K562 (cell line): ENCODE data around the gene GCNA. TPM values are rescaled to one million over a fixed set of nuclear protein-coding genes. Genes with fewer than 3 reads are reported as not detected.
"Not testable (repeated sequence)": the region's sequence is repeated elsewhere in the genome, so short reads cannot be mapped to it uniquely, and the experiment has no call there.

Experiments
- ATAC-seq: fragments of 200-7000 bp; cut with Tn5 transposase; 3 replicates; pipeline ENCODE4 v1.9.1; 2020; ENCODE audit warnings: moderate library complexity
- BruUV-seq: library from RNA; stranded (reverse); fragments of 400-500 nt; replicated peaks from 2 replicates; lab custom pipeline; 2021; lab: Mats Ljungman, UMichigan
- CTCF ChIA-PET: fragments of 300-600 bp; formaldehyde crosslinking; extraction: SDS; loops from one replicate; lab custom pipeline; 2021; ENCODE audit warnings: low intra/inter-chr PET ratio; lab: Yijun Ruan, JAX
- POLR2A ChIA-PET: fragments of 300-600, 350-650 bp; sonication (Branson Sonifier 250); formaldehyde crosslinking; extraction: SDS; loops from one replicate; lab custom pipeline; 2021; ENCODE audit warnings: antibody characterized with exemption, inconsistent platforms; lab: Yijun Ruan, JAX
- DNase-seq, 4 experiments: peaks; one replicate each; pipeline versions ENCODE4 v3.0.0 to v3.0.0-alpha.2; 2011 to 2018; ENCODE audit warnings: low spot score in 3 of 4, mixed read lengths in 3 of 4; ENCODE audit errors: extremely low read depth in 1 of 4
- FAIRE-seq: peaks from 2 replicates; lab custom pipeline; 2011; peaks lifted over from hg19 to GRCh38; lab: Jason Lieb, UNC
- H2AFZ ChIP-seq: 2 replicates; pipeline ENCODE4 v1.6.0; 2011; ENCODE audit warnings: low read depth, low read length, control low read depth, inconsistent platforms
- H3K27ac ChIP-seq: fragments of 200-600 bp; 3 replicates; pipeline ENCODE4 v1.8.0; 2011; ENCODE audit warnings: low read depth, mild to moderate bottlenecking, control low read depth, inconsistent platforms, low read length, moderate library complexity, mixed read lengths; ENCODE audit errors: extremely low read depth
- H3K27me3 ChIP-seq, 2 experiments: fragments of 300-600 bp in 1 of 2; 2 replicates in 1 of 2; 3 replicates in 1 of 2; pipeline versions ENCODE4 v1.6.0 to v1.8.0; 2011; ENCODE audit warnings: inconsistent platforms in 2 of 2, low read length in 2 of 2, mild to moderate bottlenecking in 1 of 2, mixed read lengths in 1 of 2, moderate library complexity in 1 of 2; ENCODE audit not compliant: control insufficient read depth in 2 of 2, insufficient read depth in 2 of 2
- H3K36me3 ChIP-seq: fragments of 300-600 bp; 3 replicates; pipeline ENCODE4 v1.8.0; 2011; ENCODE audit warnings: mild to moderate bottlenecking, low read length, inconsistent platforms; ENCODE audit not compliant: control insufficient read depth, insufficient read depth
- H3K4me1 ChIP-seq, 2 experiments: fragments of 200-600 bp in 1 of 2; replicated peaks in 1 of 2; 2 replicates in 1 of 2; 3 replicates in 1 of 2; pipeline versions ENCODE4 v1.5.1 to v1.8.0; 2011; ENCODE audit warnings: inconsistent platforms in 2 of 2, low read length in 2 of 2, mild to moderate bottlenecking in 1 of 2, mixed read lengths in 1 of 2, moderate library complexity in 1 of 2; ENCODE audit not compliant: control insufficient read depth in 2 of 2, insufficient read depth in 2 of 2
- H3K4me2 ChIP-seq: 2 replicates; pipeline ENCODE4 v1.6.1; 2011; ENCODE audit warnings: low read length, control low read depth, inconsistent platforms, mixed read lengths; ENCODE audit not compliant: insufficient read depth
- H3K4me3 ChIP-seq: fragments of 200-600 bp; sonication (generic), shearing (Covaris generic); 2 replicates; pipeline ENCODE4 v1.5.1; 2016; ENCODE audit warnings: control low read depth, inconsistent platforms
- H3K79me2 ChIP-seq: fragments of 200-600 bp; 3 replicates; pipeline ENCODE4 v1.8.0; 2011; ENCODE audit warnings: low read length, inconsistent platforms; ENCODE audit not compliant: control insufficient read depth, insufficient read depth
- H3K9ac ChIP-seq, 2 experiments: 2 replicates each; pipeline versions ENCODE4 v1.6.0 to v1.6.1; 2011; ENCODE audit warnings: low read depth in 2 of 2, low read length in 2 of 2, control low read depth in 1 of 2, inconsistent platforms in 1 of 2, mild to moderate bottlenecking in 1 of 2, mixed read lengths in 1 of 2; ENCODE audit not compliant: insufficient read depth in 1 of 2
- H3K9me1 ChIP-seq: one replicate; pipeline ENCODE4 v1.6.0; 2011; ENCODE audit warnings: inconsistent platforms, mild to moderate bottlenecking, low read length, moderate library complexity; ENCODE audit not compliant: control insufficient read depth, insufficient read depth
- H3K9me3 ChIP-seq: replicated peaks from 2 replicates; pipeline ENCODE4 v1.5.1; 2011; ENCODE audit warnings: low read depth, low read length, inconsistent platforms; ENCODE audit not compliant: control insufficient read depth, insufficient read depth
- H4K20me1 ChIP-seq: replicated peaks from 2 replicates; pipeline ENCODE4 v1.6.1; 2011; ENCODE audit warnings: low read length, inconsistent platforms, mixed read lengths; ENCODE audit not compliant: control insufficient read depth, insufficient read depth
- C11orf30 ChIP-seq: fragments of 450-650 bp; IDR thresholded peaks from 2 replicates; pipeline ENCODE4 v1.6.1; 2016; ENCODE audit warnings: low read depth, mild to moderate bottlenecking
- MAFF ChIP-seq: IDR thresholded peaks from 2 replicates; pipeline ENCODE4 v1.6.1; 2012; ENCODE audit warnings: low read length, improper control_type of control experiment
- MAFG ChIP-seq: fragments of 450-650 bp; conservative IDR thresholded peaks from 2 replicates; pipeline ENCODE4 v1.6.1; 2016; ENCODE audit warnings: missing genetic modification characterization, missing compliant biosample characterization
- MAFK ChIP-seq: IDR thresholded peaks from 2 replicates; pipeline ENCODE4 v1.6.1; 2011; ENCODE audit warnings: low read length, improper control_type of control experiment
- NFIC ChIP-seq: fragments of 450-650 bp; IDR thresholded peaks from 2 replicates; pipeline ENCODE4 v1.6.1; 2017; ENCODE audit warnings: mild to moderate bottlenecking, inconsistent platforms
- TEAD2 ChIP-seq: fragments of 450-650 bp; IDR thresholded peaks from 2 replicates; pipeline ENCODE4 v1.6.1; 2016; ENCODE audit warnings: missing genetic modification characterization, control low read depth, missing compliant biosample characterization
- TEAD4 ChIP-seq, 2 experiments: sonication (generic) in 1 of 2; formaldehyde crosslinking in 1 of 2; IDR thresholded peaks; 2 replicates each; pipeline versions ENCODE4 v1.6.1 to v1.8.0; 2012 to 2022; ENCODE audit warnings: borderline replicate concordance in 1 of 2, inconsistent platforms in 1 of 2, low read length in 1 of 2, mild to moderate bottlenecking in 1 of 2, missing genetic modification reagents in 1 of 2
- ZNF316 ChIP-seq: fragments of 450-650 bp; IDR thresholded peaks from 2 replicates; pipeline ENCODE4 v1.6.1; 2016
- WGBS: fragments of 100-300 bp; shearing (Covaris generic); methylation state at CpG from one replicate; pipeline ENCODE4 v1.1.6; 2016; ENCODE audit warnings: low coverage, mixed read lengths; ENCODE audit not compliant: insufficient coverage; ENCODE audit errors: missing lambda C conversion rate; 5-methylcytosine and 5-hydroxymethylcytosine counted together
- in situ Hi-C: fragments of 300-500 bp; cut with MboI; formaldehyde crosslinking; loops from 4 replicates; pipeline ENCODE4 v1.15.0; 2018; ENCODE audit warnings: inconsistent platforms, mixed read lengths
- intact Hi-C: fragments of 100-400 bp; cut with micrococcal nuclease; formaldehyde crosslinking; loops from 2 replicates; pipeline ENCODE4 v1.14.2; 2022
- polyA plus RNA-seq, 8 experiments: library from polyadenylated mRNA; depleted of rRNA in 4 of 8; stranded (reverse) in 5 of 8; unstranded in 3 of 8; fragments of >200 nt; fragmentation: Nextera tagmentation in 2 of 8; fragmentation: Illumina TruSeq in 1 of 8; extraction: Ambion mirVana in 2 of 8; extraction: Trizol in 1 of 8; gene quantifications; 2 replicates each; pipeline versions ENCODE4 v1.2.1 to v1.2.3, GENCODE V29; 2011 to 2014; ENCODE audit warnings: inconsistent platforms in 1 of 8, missing spikeins in 1 of 8
- total RNA-seq, 7 experiments: library from RNA; depleted of rRNA in 6 of 7; stranded (reverse); fragments of >200 nt in 6 of 7; fragmentation: Illumina TruSeq in 2 of 7; extraction: Trizol in 2 of 7; gene quantifications; 2 replicates each; pipeline versions ENCODE4 v1.2.1 to v1.2.3, GENCODE V29; 2011 to 2021; ENCODE audit warnings: low replicate concordance in 1 of 7

GCNA gene
- total and polyA plus RNA-seq, 9 of the 15 experiments (the other 6 are each of a cell fraction or from before 2014, with no cell fraction given) = 0.27 to 1.5 (median 0.86) TPM

- in situ Hi-C loops, DNase-seq, POLR2A ChIA-PET, H3K9ac ChIP-seq, H2AFZ ChIP-seq, ATAC-seq, H3K9me1 ChIP-seq: not testable (repeated sequence)
- peak; percentile 61 for TF ChIP-seq NFIC
- TF ChIP-seq, all 486 proteins: peak for 1; not testable (repeated sequence) for 485
- H3K27ac ChIP-seq, FAIRE-seq, H4K20me1 ChIP-seq, CTCF ChIA-PET, H3K9me3 ChIP-seq, BruUV-seq, H3K4me1 ChIP-seq, H3K27me3 ChIP-seq, H3K4me3 ChIP-seq, H3K4me2 ChIP-seq, H3K79me2 ChIP-seq: not testable (repeated sequence)
- 93% methylated on average over 6 of the region's 8 CpGs for WGBS
- peaks cover 86% of the 10 kb centered on the region for H3K36me3 ChIP-seq
- intact Hi-C loops = loop anchor here (5.0 kb wide), 1 partner anchor 81 kb away; no protein-coding TSS in a partner anchor
These were observed 6.8 kb upstream of the GCNA start for GRCh38 chrX:71571390-71571789.

GRCh38 chrX:71573590-71573989, 4.6 kb upstream of the GCNA start:
- ChIA-PET POLR2A (interaction anchor here (1.0 kb wide), 1 partner anchor 16 kb away, joined by 3 read pairs; no protein-coding TSS in a partner anchor), CTCF (no interaction called here)
- H3K9ac ChIP-seq = no peak overlapping the region
- no peak overlapping the region for H3K4me2 ChIP-seq
- no peaks in the 10 kb centered on the region for H4K20me1 ChIP-seq
- H2AFZ ChIP-seq = no peak overlapping the region
- H3K4me1 ChIP-seq = peaks cover 0 to 5% of the 10 kb centered on the region in 2 experiments; a peak in 2 of 5 replicates
- in situ Hi-C loops = no loop called here
- no peaks in the 10 kb centered on the region for H3K9me1 ChIP-seq
- BruUV-seq = no TSS peak
- H3K36me3 ChIP-seq = peaks cover 79% of the 10 kb centered on the region
- no peak overlapping the region for H3K27ac ChIP-seq
- no peak for FAIRE-seq
- H3K4me3 ChIP-seq = no peak overlapping the region
- H3K27me3 ChIP-seq = no peaks in the 10 kb centered on the region
- DNase-seq = no peak
- intact Hi-C loops = loop anchor here (5.0 kb wide), 1 partner anchor 79 kb away; no protein-coding TSS in a partner anchor
- TF ChIP-seq MAFK (peak; percentile 73), MAFG (peak; percentile 53), TEAD2 (no peak), TEAD4 (IDR thresholded peaks at IDR 0.05; ENCODE audit: low read length) (no peak), TEAD4 (CRISPR knock-in tag; IDR thresholded peaks at IDR 0.05; ENCODE audit: borderline replicate concordance) (no peak), MAFF (peak; percentile 77), ZNF316 (peak; percentile 87), C11orf30 (peak; percentile 80)
- 76% methylated on average over 2 of the region's 2 CpGs for WGBS
- no peaks in the 10 kb centered on the region for H3K79me2 ChIP-seq
- no peaks in the 10 kb centered on the region for H3K9me3 ChIP-seq
- ATAC-seq = no peak
